Stimulated activated CD8-positive, alpha-beta memory T cell treated with anti-CD3 and anti-CD28 coated beads, Interleukin-7, amount 100 ng/mL, for 4 hours (primary cell): Measurements from ENCODE around the gene SLC33A1.
"Not testable (repeated sequence)": the region's sequence is repeated elsewhere in the genome, so short reads cannot be mapped to it uniquely, and the experiment has no call there.

Source experiments
- DNase-seq, 2 donors: peaks; one replicate each; pipeline ENCODE4 v3.0.0-alpha.2; 2020; ENCODE audit warnings: low read depth in 2 of 2

SLC33A1 gene

GRCh38 chr3:155862290-155862982 lies 8.2 kb upstream of the SLC33A1 start:
- peak; percentile 42 to 65 for DNase-seq

GRCh38 chr3:155861476-155862183 lies 7.4 kb upstream of the SLC33A1 start:
- no peak for DNase-seq

GRCh38 chr3:155860424-155860823 lies 6.2 kb upstream of the SLC33A1 start:
- not testable (repeated sequence) for DNase-seq

- DNase-seq: no peak
Observed at GRCh38 chr3:155859859-155860258, 5.6 kb upstream of the SLC33A1 start.

- DNase-seq: peak in 1 of 2 donors; percentile 6
Observed at GRCh38 chr3:155853214-155854140, 750 bp downstream of the SLC33A1 start.

- DNase-seq: no peak
Observed at GRCh38 chr3:155852341-155852740, 1.9 kb downstream of the SLC33A1 start.

- DNase-seq: not testable (repeated sequence)
Observed at GRCh38 chr3:155849404-155849803, 4.8 kb downstream of the SLC33A1 start.

- no peak for DNase-seq
Observed at GRCh38 chr3:155847993-155848392, 6.2 kb downstream of the SLC33A1 start.

- no peak for DNase-seq
Observed at GRCh38 chr3:155846119-155846518, 8.1 kb downstream of the SLC33A1 start.

- DNase-seq: no peak
Observed at GRCh38 chr3:155843569-155843968, 10.7 kb downstream of the SLC33A1 start.

GRCh38 chr3:155835341-155836071 lies 18.7 kb downstream of the SLC33A1 start:
- DNase-seq: no peak

- not testable (repeated sequence) for DNase-seq
Observed at GRCh38 chr3:155828490-155829098, 25.6 kb downstream of the SLC33A1 start.

GRCh38 chr3:155815030-155815545 lies 39.1 kb downstream of the SLC33A1 start:
- DNase-seq: no peak

GRCh38 chr3:155813224-155813623 lies 41.0 kb downstream of the SLC33A1 start:
- not testable (repeated sequence) for DNase-seq

GRCh38 chr3:155809181-155809580 lies 45.0 kb downstream of the SLC33A1 start:
- no peak for DNase-seq

GRCh38 chr3:155807823-155808222 lies 46.4 kb downstream of the SLC33A1 start:
- no peak for DNase-seq

GRCh38 chr3:155805802-155806618 lies 48.2 kb downstream of the SLC33A1 start, which contains the start of gene C3orf33:
Gene C3orf33 (minus strand): TSS chr3:155806278. CDS start chr3:155806252, 26 bp downstream.
- peak; percentile 58 to 76 for DNase-seq

GRCh38 chr3:155805204-155805801 lies 48.9 kb downstream of the SLC33A1 start:
- DNase-seq: peak in 1 of 2 donors; percentile 21

GRCh38 chr3:155804323-155804722 lies 49.9 kb downstream of the SLC33A1 start:
- no peak for DNase-seq
